Lower leg skin (tissue), 3 donors: ENCODE measurements around the gene PIAS3.

ENCODE experiments used
- POLR2A ChIP-seq, 2 donors: fragments of 450-650 bp; IDR thresholded peaks; one replicate each; pipeline ENCODE4 v1.6.1; 2016 to 2017; ENCODE audit warnings: antibody characterized with exemption in 2 of 2, mild to moderate bottlenecking in 1 of 2, moderate library complexity in 1 of 2
- TF ChIP-seq, protein P1 (sequence below), 3 donors: fragments of 450-650 bp; IDR thresholded peaks; one replicate each; pipeline ENCODE4 v1.5.1; 2016; ENCODE audit warnings: antibody characterized with exemption in 3 of 3, mild to moderate bottlenecking in 3 of 3, moderate library complexity in 2 of 3

DNA sequence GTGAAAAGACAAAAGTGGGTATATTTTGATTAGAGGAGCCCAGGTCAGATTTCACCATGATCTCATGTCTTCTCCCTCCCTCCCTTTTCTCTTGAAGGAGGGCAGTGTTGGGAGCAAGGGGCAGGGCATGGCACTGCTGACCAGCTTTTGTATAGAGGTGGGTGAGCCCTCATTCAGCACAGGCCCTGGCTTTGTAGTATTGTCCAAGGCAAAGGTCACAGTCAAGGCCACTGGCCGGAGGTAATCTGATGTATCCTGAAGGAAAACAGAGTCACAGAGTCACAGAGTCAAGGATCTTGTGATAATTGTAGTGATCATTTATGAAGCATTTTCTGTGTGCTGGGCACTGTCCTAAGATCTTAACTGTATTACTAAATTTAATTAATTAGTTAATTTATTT is 39.1 kb upstream of the PIAS3 start:
- TF ChIP-seq, protein P1, sequence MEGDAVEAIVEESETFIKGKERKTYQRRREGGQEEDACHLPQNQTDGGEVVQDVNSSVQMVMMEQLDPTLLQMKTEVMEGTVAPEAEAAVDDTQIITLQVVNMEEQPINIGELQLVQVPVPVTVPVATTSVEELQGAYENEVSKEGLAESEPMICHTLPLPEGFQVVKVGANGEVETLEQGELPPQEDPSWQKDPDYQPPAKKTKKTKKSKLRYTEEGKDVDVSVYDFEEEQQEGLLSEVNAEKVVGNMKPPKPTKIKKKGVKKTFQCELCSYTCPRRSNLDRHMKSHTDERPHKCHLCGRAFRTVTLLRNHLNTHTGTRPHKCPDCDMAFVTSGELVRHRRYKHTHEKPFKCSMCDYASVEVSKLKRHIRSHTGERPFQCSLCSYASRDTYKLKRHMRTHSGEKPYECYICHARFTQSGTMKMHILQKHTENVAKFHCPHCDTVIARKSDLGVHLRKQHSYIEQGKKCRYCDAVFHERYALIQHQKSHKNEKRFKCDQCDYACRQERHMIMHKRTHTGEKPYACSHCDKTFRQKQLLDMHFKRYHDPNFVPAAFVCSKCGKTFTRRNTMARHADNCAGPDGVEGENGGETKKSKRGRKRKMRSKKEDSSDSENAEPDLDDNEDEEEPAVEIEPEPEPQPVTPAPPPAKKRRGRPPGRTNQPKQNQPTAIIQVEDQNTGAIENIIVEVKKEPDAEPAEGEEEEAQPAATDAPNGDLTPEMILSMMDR (IDR thresholded peaks at IDR 0.05): no peak
- TF ChIP-seq POLR2A (IDR thresholded peaks at IDR 0.05): no peak
